Fibroblast of lung (primary cell): Measurements from ENCODE around the gene DNPEP. TPM values are rescaled to one million over a fixed set of nuclear protein-coding genes. Genes with fewer than 3 reads are reported as not detected.
A peak's percentile ranks its signal among the peaks of the same experiment; 100 is the strongest.

Source experiments
- DNase-seq, 2 donors: peaks; one replicate each; pipeline versions ENCODE4 v3.0.0 to v3.0.0-alpha.2; 2010; ENCODE audit warnings: low read depth in 2 of 2
- H2AFZ ChIP-seq: 2 replicates; pipeline ENCODE4 v1.5.1; 2012; ENCODE audit warnings: low read length, control low read depth, inconsistent platforms
- H3K27ac ChIP-seq: 2 replicates; pipeline ENCODE4 v1.5.1; 2011; ENCODE audit warnings: low read length, control low read depth; ENCODE audit not compliant: insufficient read depth
- H3K27me3 ChIP-seq: 2 replicates; pipeline ENCODE4 v1.5.1; 2011; ENCODE audit warnings: mild to moderate bottlenecking, low read length; ENCODE audit not compliant: control insufficient read depth, insufficient read depth
- H3K36me3 ChIP-seq: 2 replicates; pipeline ENCODE4 v1.5.1; 2011; ENCODE audit warnings: low read length; ENCODE audit not compliant: control insufficient read depth, insufficient read depth
- H3K4me1 ChIP-seq: 2 replicates; pipeline ENCODE4 v1.5.1; 2011; ENCODE audit warnings: low read length; ENCODE audit not compliant: control insufficient read depth, insufficient read depth; ENCODE audit errors: extremely low read depth
- H3K4me2 ChIP-seq: 2 replicates; pipeline ENCODE4 v1.5.1; 2011; ENCODE audit warnings: low read length, control low read depth; ENCODE audit not compliant: insufficient read depth; ENCODE audit errors: extremely low read depth
- H3K4me3 ChIP-seq, 4 experiments: fragments of 200-600 bp in 1 of 4; sonication (generic) in 1 of 4; replicated peaks in 1 of 4; 2 replicates each; pipeline ENCODE4 v1.5.1; 2011 to 2016; ENCODE audit warnings: low read length in 4 of 4, low read depth in 3 of 4, mild to moderate bottlenecking in 3 of 4, control low read depth in 2 of 4, inconsistent platforms in 1 of 4, mixed read lengths in 1 of 4; ENCODE audit not compliant: insufficient read depth in 1 of 4; ENCODE audit errors: control extremely low read depth in 1 of 4
- H3K79me2 ChIP-seq: 2 replicates; pipeline ENCODE4 v1.5.1; 2012; ENCODE audit warnings: mild to moderate bottlenecking, low read length, inconsistent platforms; ENCODE audit not compliant: control insufficient read depth, insufficient read depth
- H3K9ac ChIP-seq: 2 replicates; pipeline ENCODE4 v1.5.1; 2011; ENCODE audit warnings: mild to moderate bottlenecking, low read length, control low read depth; ENCODE audit not compliant: insufficient read depth
- H3K9me3 ChIP-seq: 2 replicates; pipeline ENCODE4 v1.5.1; 2012; ENCODE audit warnings: low read depth, low read length; ENCODE audit not compliant: control insufficient read depth, insufficient read depth
- H4K20me1 ChIP-seq: 2 replicates; pipeline ENCODE4 v1.5.1; 2011; ENCODE audit warnings: low read length; ENCODE audit not compliant: control insufficient read depth, insufficient read depth; ENCODE audit errors: extremely low read depth
- EZH2 ChIP-seq: IDR thresholded peaks from 2 replicates; pipeline ENCODE4 v1.5.1; 2012; ENCODE audit warnings: low read length, control low read depth, mild to moderate bottlenecking; ENCODE audit errors: missing control alignments
- polyA minus RNA-seq: library from RNA; depleted of rRNA, polyadenylated mRNA; stranded (reverse); fragments of >200 nt; gene quantifications from 2 replicates; pipeline ENCODE4 v1.2.3, GENCODE V29; 2011; ENCODE audit warnings: low replicate concordance
- polyA plus RNA-seq, 2 donors: library from polyadenylated mRNA; depleted of rRNA in 1 of 2; stranded (reverse) in 1 of 2; unstranded in 1 of 2; fragments of >200 nt; gene quantifications; 2 replicates each; pipeline ENCODE4 v1.2.1, GENCODE V29; 2011 to 2012; ENCODE audit warnings: missing spikeins in 1 of 2
- total RNA-seq: library from RNA; depleted of rRNA; stranded (reverse); fragments of >200 nt; gene quantifications from 2 replicates; pipeline ENCODE4 v1.2.1, GENCODE V29; 2014
- TF ChIP-seq, protein P1 (sequence below), 2 donors: IDR thresholded peaks in 1 of 2; conservative IDR thresholded peaks in 1 of 2; 1 replicate in 1 of 2; 2 replicates in 1 of 2; pipeline ENCODE4 v1.5.1; 2011 to 2012; ENCODE audit warnings: low read length in 2 of 2, control low read depth in 1 of 2, inconsistent platforms in 1 of 2, low read depth in 1 of 2, mild to moderate bottlenecking in 1 of 2

Gene DNPEP
- total RNA-seq = 69.9 and 72.5 TPM in 2 replicates
- 38.2 and 44.0 TPM in 2 replicates for polyA plus RNA-seq
- polyA plus RNA-seq (2012) = 66.8 and 83.2 TPM in 2 replicates
- 137 and 218 TPM in 2 replicates for polyA minus RNA-seq

DNA sequence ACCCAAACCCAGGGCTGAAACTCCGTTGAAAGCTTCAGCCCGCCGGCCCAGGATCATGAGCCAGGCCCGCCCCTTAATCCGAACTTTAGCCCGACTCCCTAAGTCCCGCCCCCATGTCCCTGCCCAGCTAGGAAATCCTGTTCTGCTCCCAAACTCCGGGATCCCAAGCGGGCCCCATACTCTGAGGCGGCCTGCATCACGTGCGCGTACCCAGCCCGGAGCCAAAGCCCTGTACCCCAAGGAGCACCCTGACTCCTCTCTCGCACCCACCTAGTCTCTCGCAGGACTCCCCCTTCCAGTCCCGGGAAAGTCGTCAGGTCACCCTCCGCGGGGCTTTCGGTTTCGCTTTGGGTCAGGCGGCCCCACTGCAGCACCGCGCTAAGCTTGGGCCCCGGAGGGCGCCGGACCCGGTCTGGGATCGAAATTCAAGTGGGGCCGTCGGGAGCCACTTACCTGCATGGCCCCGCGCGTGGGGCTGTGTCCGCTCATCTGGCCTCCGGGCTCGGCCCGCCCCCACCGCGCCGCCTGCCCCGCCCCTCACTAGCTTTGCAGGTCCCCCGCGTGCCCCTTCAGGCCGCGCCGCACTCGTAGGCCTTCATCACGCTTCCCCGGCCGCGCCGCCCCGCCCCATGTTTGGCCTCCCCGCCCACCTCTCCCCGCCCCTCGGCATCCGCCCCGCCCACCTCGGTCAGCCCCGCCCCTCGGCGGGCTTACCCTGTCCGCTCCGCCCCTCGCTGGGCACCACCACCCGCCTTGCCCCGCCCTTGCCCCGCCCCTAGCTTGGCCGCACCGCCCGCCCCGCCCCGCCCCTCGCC is at the start of gene DNPEP:
TSS of gene DNPEP (minus strand) at position 607 of the 815 bp plus-strand sequence. CDS start at position 489, 118 bp downstream.
- Histone ChIP-seq H3K36me3 (peaks cover 20% of the 10 kb centered on the region), H4K20me1 (no peaks in the 10 kb centered on the region), H3K27ac (peak within 1 kb of the TSS; percentile 93), H3K4me3 (peak within 1 kb of the TSS; percentile 86 to 92 (median 90)), H3K27me3 (no peaks in the 10 kb centered on the region), H3K4me2 (peak within 1 kb of the TSS; percentile 94), H3K79me2 (peaks cover 9% of the 10 kb centered on the region), H3K9ac (peak within 1 kb of the TSS; percentile 92), H2AFZ (peak within 1 kb of the TSS; percentile 97), H3K4me1 (peaks cover 13% of the 10 kb centered on the region), H3K9me3 (no peaks in the 10 kb centered on the region)
- DNase-seq = peak; percentile 83 to 87
- TF ChIP-seq EZH2 = no peak
- TF ChIP-seq, protein P1, sequence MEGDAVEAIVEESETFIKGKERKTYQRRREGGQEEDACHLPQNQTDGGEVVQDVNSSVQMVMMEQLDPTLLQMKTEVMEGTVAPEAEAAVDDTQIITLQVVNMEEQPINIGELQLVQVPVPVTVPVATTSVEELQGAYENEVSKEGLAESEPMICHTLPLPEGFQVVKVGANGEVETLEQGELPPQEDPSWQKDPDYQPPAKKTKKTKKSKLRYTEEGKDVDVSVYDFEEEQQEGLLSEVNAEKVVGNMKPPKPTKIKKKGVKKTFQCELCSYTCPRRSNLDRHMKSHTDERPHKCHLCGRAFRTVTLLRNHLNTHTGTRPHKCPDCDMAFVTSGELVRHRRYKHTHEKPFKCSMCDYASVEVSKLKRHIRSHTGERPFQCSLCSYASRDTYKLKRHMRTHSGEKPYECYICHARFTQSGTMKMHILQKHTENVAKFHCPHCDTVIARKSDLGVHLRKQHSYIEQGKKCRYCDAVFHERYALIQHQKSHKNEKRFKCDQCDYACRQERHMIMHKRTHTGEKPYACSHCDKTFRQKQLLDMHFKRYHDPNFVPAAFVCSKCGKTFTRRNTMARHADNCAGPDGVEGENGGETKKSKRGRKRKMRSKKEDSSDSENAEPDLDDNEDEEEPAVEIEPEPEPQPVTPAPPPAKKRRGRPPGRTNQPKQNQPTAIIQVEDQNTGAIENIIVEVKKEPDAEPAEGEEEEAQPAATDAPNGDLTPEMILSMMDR (conservative IDR thresholded peaks at IDR 0.05 in 1 of 2, IDR thresholded peaks at IDR 0.05 in 1 of 2; ENCODE audit: low read depth in 1 of 2, low read length in 2 of 2) = no peak

DNA sequence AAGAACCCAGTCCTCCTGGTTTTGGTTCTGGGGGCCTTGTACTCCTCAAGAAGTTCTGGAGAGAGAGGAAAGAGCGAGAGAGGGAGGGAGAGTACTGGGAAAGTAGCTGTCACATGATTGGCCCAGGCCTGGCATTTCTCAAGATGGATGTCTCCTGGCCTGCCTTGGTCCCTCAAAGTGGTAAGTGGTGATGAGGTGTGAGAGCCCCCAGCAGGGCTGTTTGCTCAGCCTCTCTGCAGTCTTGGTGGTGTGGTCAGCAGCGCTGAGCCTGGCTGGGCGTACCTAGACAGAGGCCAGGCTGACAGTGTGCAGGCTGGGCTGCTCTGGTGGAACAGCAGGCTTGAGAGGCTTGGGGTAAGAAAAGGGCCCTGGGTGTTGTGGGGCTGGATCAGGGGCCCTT is 49.4 kb upstream of the DNPEP start:
- Histone ChIP-seq H4K20me1 (no peaks in the 10 kb centered on the region), H3K4me3 (no peak overlapping the region), H3K27ac (no peak overlapping the region), H3K4me2 (no peak overlapping the region), H3K27me3 (peaks cover 14% of the 10 kb centered on the region), H2AFZ (no peak overlapping the region), H3K4me1 (peaks cover 6% of the 10 kb centered on the region), H3K9me3 (no peaks in the 10 kb centered on the region), H3K9ac (no peak overlapping the region), H3K79me2 (no peaks in the 10 kb centered on the region), H3K36me3 (no peaks in the 10 kb centered on the region)
- TF ChIP-seq, protein P1 (conservative IDR thresholded peaks at IDR 0.05 in 1 of 2, IDR thresholded peaks at IDR 0.05 in 1 of 2; ENCODE audit: low read depth in 1 of 2, low read length in 2 of 2) = no peak
- no peak for TF ChIP-seq EZH2
- DNase-seq = no peak

DNA sequence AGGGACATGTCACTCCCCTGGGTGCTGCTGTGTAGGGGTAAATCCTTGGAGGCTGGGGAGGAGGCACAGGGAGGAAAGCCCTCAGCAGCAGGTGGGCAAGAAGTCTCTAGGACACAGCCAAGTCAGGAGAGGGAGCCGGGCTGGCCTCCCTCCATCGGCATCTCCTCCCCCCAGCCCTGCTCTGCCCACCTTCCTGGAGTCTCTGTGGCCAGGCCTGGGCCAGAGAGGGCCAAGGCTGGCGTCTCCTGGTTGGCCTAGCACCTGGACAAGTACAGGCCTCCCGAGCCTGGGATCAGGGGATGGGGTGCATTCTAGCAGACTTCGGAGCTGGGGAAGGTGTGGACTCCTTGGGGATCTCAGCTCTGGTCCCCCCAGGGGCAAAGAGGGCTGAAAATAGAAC is 48.8 kb upstream of the DNPEP start:
- peaks cover 13% of the 10 kb centered on the region for H3K27me3 ChIP-seq
- no peaks in the 10 kb centered on the region for H3K79me2 ChIP-seq

More for the DNA sequence above, 48.8 kb upstream of the DNPEP start:
- TF ChIP-seq, protein P1 (conservative IDR thresholded peaks at IDR 0.05 in 1 of 2, IDR thresholded peaks at IDR 0.05 in 1 of 2; ENCODE audit: low read depth in 1 of 2, low read length in 2 of 2) = no peak
- no peak for TF ChIP-seq EZH2
- Histone ChIP-seq H3K9me3 (no peaks in the 10 kb centered on the region), H2AFZ (no peak overlapping the region), H3K4me2 (no peak overlapping the region), H3K36me3 (no peaks in the 10 kb centered on the region), H3K9ac (no peak overlapping the region), H3K27ac (no peak overlapping the region), H3K4me3 (no peak overlapping the region), H3K4me1 (peaks cover 5% of the 10 kb centered on the region), H4K20me1 (no peaks in the 10 kb centered on the region)
- DNase-seq = no peak
